Measurements from ENCODE around the gene DCAF4L1.

DNA sequence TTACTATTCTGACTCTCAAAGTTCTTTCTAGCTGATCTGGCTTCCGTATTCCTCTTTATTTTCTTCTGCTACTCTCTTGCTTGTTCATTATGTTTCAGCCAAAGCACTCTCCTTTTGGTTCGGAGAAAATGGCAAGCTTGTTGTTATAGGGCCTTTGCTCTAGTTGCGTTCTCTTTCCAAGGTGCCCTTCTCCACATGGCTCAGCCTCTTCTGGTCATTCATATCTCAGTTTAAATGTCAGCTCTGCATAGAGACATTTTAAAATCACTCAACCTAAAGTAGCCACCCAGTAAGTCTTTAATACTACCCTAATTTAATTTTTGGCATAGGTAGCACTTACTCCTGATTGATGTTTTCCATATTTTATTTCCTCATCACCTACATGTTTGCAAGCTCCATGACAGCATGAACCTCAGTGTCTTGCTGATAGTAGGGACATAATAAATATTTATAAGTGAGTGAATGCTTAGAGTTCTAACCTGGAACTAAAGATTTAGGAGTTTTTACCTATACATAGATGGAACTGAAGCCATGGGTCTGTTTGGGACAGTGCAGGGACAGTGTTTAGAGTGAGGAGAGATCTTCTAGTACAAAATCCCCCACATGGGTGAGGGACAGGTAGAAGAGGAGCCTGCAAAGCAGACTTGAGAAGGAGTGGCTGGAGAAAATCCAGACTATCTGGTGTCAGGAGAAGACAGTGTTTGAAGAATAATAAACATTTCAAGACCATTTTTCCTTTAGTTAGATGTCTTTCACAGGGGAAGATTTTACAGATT is 26.6 kb downstream of the DCAF4L1 start:
- TF ChIP-seq, protein P1, sequence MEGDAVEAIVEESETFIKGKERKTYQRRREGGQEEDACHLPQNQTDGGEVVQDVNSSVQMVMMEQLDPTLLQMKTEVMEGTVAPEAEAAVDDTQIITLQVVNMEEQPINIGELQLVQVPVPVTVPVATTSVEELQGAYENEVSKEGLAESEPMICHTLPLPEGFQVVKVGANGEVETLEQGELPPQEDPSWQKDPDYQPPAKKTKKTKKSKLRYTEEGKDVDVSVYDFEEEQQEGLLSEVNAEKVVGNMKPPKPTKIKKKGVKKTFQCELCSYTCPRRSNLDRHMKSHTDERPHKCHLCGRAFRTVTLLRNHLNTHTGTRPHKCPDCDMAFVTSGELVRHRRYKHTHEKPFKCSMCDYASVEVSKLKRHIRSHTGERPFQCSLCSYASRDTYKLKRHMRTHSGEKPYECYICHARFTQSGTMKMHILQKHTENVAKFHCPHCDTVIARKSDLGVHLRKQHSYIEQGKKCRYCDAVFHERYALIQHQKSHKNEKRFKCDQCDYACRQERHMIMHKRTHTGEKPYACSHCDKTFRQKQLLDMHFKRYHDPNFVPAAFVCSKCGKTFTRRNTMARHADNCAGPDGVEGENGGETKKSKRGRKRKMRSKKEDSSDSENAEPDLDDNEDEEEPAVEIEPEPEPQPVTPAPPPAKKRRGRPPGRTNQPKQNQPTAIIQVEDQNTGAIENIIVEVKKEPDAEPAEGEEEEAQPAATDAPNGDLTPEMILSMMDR (IDR thresholded peaks at IDR 0.05), result no peak
- no peak for TF ChIP-seq POLR2A (IDR thresholded peaks at IDR 0.05)
